ENCODE measurements around the gene FLCN. TPM values are rescaled to one million over a fixed set of nuclear protein-coding genes. Genes with fewer than 3 reads are reported as not detected.

The FLCN gene
- total and polyA plus RNA-seq, 2 of the 13 experiments (the other 11 are each of a cell fraction or from before 2014, with no cell fraction given): 16.6 to 24.9 TPM

- POLR2A ChIA-PET: no interaction called here
- Histone ChIP-seq H3K4me2 (ENCODE audit: low read depth, low read length) (peak overlapping the region; percentile 98), H3K36me3 (replicated peaks in 1 of 2; ENCODE audit: control insufficient read depth in 1 of 2, insufficient read depth in 2 of 2, low read length in 2 of 2) (peaks cover 13 to 22% of the 10 kb centered on the region in 2 experiments; a peak in 4 of 5 replicates), H4K20me1 (ENCODE audit: insufficient read depth, low read length) (no peaks in the 10 kb centered on the region), H3K27me3 (ENCODE audit: control insufficient read depth in 1 of 2, insufficient read depth in 2 of 2, low read length in 2 of 2) (no peaks in the 10 kb centered on the region; a peak in 1 of 5 replicates), H3K4me3 (replicated peaks in 1 of 3; ENCODE audit: insufficient read depth in 1 of 3, low read depth in 2 of 3, low read length in 3 of 3) (peak overlapping the region; percentile 75 to 85 (median 80); a peak in 5 of 6 replicates), H2AFZ (ENCODE audit: low read length) (no peak overlapping the region), H3K9me3 (ENCODE audit: low read length) (no peaks in the 10 kb centered on the region), H3K27ac (ENCODE audit: extremely low read length, insufficient read depth, low read length) (no peak overlapping the region), H3K9ac (ENCODE audit: insufficient read depth, low read depth, low read length) (peak overlapping the region; percentile 88), H3K79me2 (ENCODE audit: insufficient read depth, low read length) (peaks cover 23% of the 10 kb centered on the region), H3K4me1 (ENCODE audit: insufficient read depth, low read length) (peaks cover 38% of the 10 kb centered on the region)
- intact Hi-C loops (cut with micrococcal nuclease; ENCODE audit: unreplicated experiment) (loop anchor here (10.0 kb wide), 1 partner anchor 111 kb away; no protein-coding TSS in a partner anchor), in situ Hi-C loops (cut with HindIII; ENCODE audit: extremely low pct_ligation_motif_present, low pct_unique_long_range_greater_than_20kb) (no loop called here)
- no TSS peak for BruUV-seq (replicated peaks)
- 94% methylated on average over 13 of the region's 15 CpGs for WGBS (ENCODE audit: low lambda C conversion rate)
- FAIRE-seq (no peak), DNase-seq (ENCODE audit: low spot score) (no peak), ATAC-seq (no peak)
- CTCF ChIA-PET (ENCODE audit: low intra/inter-chr PET ratio, low total read pairs): no interaction called here
- TF ChIP-seq AGO2 (optimal IDR thresholded peaks at IDR 0.05; ENCODE audit: low read depth, low read length) (peak; percentile 19), ZNF224 (CRISPR knock-in tag; IDR thresholded peaks at IDR 0.05) (no peak)
Measured at GRCh38 chr17:17204041-17204591, 32.9 kb downstream of the FLCN start.

DNA sequence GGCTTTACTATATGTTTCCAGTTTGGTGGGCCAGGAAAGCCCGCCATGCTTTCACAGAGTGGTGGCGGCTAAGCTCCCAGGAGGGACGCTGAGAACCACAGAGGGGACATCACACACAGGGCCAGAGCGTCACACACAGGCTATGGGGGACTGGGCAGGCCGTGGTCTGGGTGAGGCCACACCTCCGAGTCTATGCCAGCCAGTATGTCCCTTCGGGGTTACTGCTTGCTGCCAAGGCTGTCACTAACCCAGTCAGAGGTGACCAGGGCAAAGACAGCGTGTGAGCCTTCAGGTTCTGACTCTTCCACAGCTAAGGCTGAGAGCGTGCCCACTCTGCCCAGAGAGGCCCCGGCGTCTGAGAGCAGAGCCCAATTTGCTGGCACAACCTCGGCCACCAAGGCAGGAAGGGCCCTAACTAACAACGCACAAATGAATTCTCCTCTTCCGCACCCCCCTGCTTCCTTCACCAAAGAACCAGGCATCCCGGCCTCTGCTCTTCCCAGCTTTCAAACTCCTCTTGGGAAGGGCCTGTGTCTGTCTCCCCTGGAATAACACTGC is 33.7 kb downstream of the FLCN start:
- no peak overlapping the region for H3K4me3 ChIP-seq (replicated peaks in 1 of 3; ENCODE audit: insufficient read depth in 1 of 3, low read depth in 2 of 3, low read length in 3 of 3)
- FAIRE-seq: no peak
- H3K4me2 ChIP-seq (ENCODE audit: low read depth, low read length): no peak overlapping the region

More for the DNA sequence above, 33.7 kb downstream of the FLCN start:
- TF ChIP-seq LCORL (IDR thresholded peaks at IDR 0.05): no peak
- no peak for TF ChIP-seq LCORL (CRISPR knock-in tag; IDR thresholded peaks at IDR 0.05)
- intact Hi-C loops (cut with micrococcal nuclease; ENCODE audit: unreplicated experiment) (loop anchor here (10.0 kb wide), 1 partner anchor 112 kb away; no protein-coding TSS in a partner anchor), in situ Hi-C loops (cut with HindIII; ENCODE audit: extremely low pct_ligation_motif_present, low pct_unique_long_range_greater_than_20kb) (no loop called here)
- POLR2A ChIA-PET: no interaction called here
- Histone ChIP-seq H3K79me2 (ENCODE audit: insufficient read depth, low read length) (peaks cover 23% of the 10 kb centered on the region), H3K36me3 (replicated peaks in 1 of 2; ENCODE audit: control insufficient read depth in 1 of 2, insufficient read depth in 2 of 2, low read length in 2 of 2) (peaks cover 13 to 22% of the 10 kb centered on the region in 2 experiments; a peak in 4 of 5 replicates), H3K9me3 (ENCODE audit: low read length) (no peaks in the 10 kb centered on the region), H3K27ac (ENCODE audit: extremely low read length, insufficient read depth, low read length) (no peak overlapping the region), H3K9ac (ENCODE audit: insufficient read depth, low read depth, low read length) (no peak overlapping the region), H3K27me3 (ENCODE audit: control insufficient read depth in 1 of 2, insufficient read depth in 2 of 2, low read length in 2 of 2) (no peaks in the 10 kb centered on the region; a peak in 1 of 5 replicates), H4K20me1 (ENCODE audit: insufficient read depth, low read length) (no peaks in the 10 kb centered on the region), H3K4me1 (ENCODE audit: insufficient read depth, low read length) (peaks cover 38% of the 10 kb centered on the region), H2AFZ (ENCODE audit: low read length) (no peak overlapping the region)
- CTCF ChIA-PET (ENCODE audit: low intra/inter-chr PET ratio, low total read pairs): no interaction called here
- ATAC-seq (no peak), DNase-seq (ENCODE audit: low spot score) (no peak)
- BruUV-seq (replicated peaks): no TSS peak
- WGBS (ENCODE audit: low lambda C conversion rate): 96% methylated on average over 8 of the region's 15 CpGs
